Esophagus muscularis mucosa (tissue), 4 donors: Measurements from ENCODE around the gene PTPN4.

Experiments used
- EP300 ChIP-seq: sonication (generic); formaldehyde crosslinking; IDR thresholded peaks from one replicate; pipeline ENCODE4 v1.6.1; 2017; ENCODE audit warnings: antibody characterized with exemption
- POLR2AphosphoS5 ChIP-seq, 2 donors: sonication (generic); formaldehyde crosslinking; IDR thresholded peaks; one replicate each; pipeline ENCODE4 v1.6.1; 2017; ENCODE audit warnings: antibody characterized with exemption in 2 of 2
- TF ChIP-seq, protein P1 (sequence below), 3 experiments: fragments of 200-600 bp in 2 of 3; fragments of 450-650 bp in 1 of 3; sonication (generic) in 2 of 3; IDR thresholded peaks; one replicate each; pipeline ENCODE4 v1.5.1; 2017 to 2019; ENCODE audit warnings: antibody characterized with exemption in 3 of 3, mild to moderate bottlenecking in 2 of 3, moderate library complexity in 1 of 3

DNA sequence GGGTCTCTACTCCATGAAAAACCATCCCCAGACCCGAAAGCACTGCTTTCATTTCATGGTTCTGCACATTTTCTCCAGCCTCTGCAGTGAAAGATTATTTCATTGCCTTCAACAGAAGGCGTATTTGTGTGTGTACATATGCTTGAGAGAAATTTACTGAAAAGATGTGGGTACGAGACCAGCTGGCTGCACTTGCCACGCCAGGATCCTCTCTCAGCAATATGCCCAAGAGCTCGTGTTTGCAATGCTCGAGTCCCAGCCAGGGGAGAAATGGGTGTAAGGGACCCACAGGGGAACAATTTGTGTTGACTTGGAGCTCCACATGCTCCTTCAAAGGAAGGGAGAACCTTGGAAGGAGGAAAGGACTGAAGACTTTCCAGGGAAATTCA, 43.4 kb upstream of the PTPN4 start:
- TF ChIP-seq, protein P1, sequence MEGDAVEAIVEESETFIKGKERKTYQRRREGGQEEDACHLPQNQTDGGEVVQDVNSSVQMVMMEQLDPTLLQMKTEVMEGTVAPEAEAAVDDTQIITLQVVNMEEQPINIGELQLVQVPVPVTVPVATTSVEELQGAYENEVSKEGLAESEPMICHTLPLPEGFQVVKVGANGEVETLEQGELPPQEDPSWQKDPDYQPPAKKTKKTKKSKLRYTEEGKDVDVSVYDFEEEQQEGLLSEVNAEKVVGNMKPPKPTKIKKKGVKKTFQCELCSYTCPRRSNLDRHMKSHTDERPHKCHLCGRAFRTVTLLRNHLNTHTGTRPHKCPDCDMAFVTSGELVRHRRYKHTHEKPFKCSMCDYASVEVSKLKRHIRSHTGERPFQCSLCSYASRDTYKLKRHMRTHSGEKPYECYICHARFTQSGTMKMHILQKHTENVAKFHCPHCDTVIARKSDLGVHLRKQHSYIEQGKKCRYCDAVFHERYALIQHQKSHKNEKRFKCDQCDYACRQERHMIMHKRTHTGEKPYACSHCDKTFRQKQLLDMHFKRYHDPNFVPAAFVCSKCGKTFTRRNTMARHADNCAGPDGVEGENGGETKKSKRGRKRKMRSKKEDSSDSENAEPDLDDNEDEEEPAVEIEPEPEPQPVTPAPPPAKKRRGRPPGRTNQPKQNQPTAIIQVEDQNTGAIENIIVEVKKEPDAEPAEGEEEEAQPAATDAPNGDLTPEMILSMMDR (IDR thresholded peaks at IDR 0.05): no peak
- TF ChIP-seq EP300 (no peak), POLR2AphosphoS5 (IDR thresholded peaks at IDR 0.05) (no peak)
